ENCODE measurements around the gene GAB2.

The GAB2 gene

GRCh38 chr11:78390809-78391208 lies 26.8 kb downstream of the GAB2 start:
- DNase-seq (ENCODE audit: low spot score) = no peak
- no CpG with 5 or more reads among the region's 5 CpGs for WGBS, 2 donors (ENCODE audit: extremely low coverage in 2 of 2, insufficient read length in 2 of 2, insufficient replicate concordance in 1 of 2)
- no peak overlapping the region for H3K14ac ChIP-seq (ENCODE audit: low read length)
- peaks cover 0 to 8% of the 10 kb centered on the region in 2 donors for H3K36me3 ChIP-seq (replicated peaks in 1 of 2; ENCODE audit: control insufficient read depth in 2 of 2, insufficient read depth in 2 of 2, low read length in 2 of 2)
- H2AK5ac ChIP-seq (ENCODE audit: low read depth, low read length) = no peak overlapping the region
- no peaks in the 10 kb centered on the region for H3K79me1 ChIP-seq (ENCODE audit: low read depth, low read length)
- H2BK15ac ChIP-seq (ENCODE audit: low read length) = no peak overlapping the region
- no peak overlapping the region for H4K8ac ChIP-seq (ENCODE audit: low read depth, low read length)
- H3K4ac ChIP-seq (ENCODE audit: low read length) = no peak overlapping the region
- H2AFZ ChIP-seq (ENCODE audit: low read length) = no peak overlapping the region
- H3K23ac ChIP-seq (ENCODE audit: low read depth, low read length, poor library complexity) = no peak overlapping the region
- H3K27ac ChIP-seq (replicated peaks; ENCODE audit: low read length) = no peak overlapping the region
- H4K91ac ChIP-seq (ENCODE audit: low read depth, low read length, poor library complexity) = no peak overlapping the region
- H2BK12ac ChIP-seq (ENCODE audit: low read length) = no peak overlapping the region
- no peaks in the 10 kb centered on the region for H3K4me1 ChIP-seq (ENCODE audit: control insufficient read depth in 2 of 2, insufficient read depth in 1 of 2, low read depth in 1 of 2, low read length in 2 of 2)
- no peaks in the 10 kb centered on the region for H3K27me3 ChIP-seq (ENCODE audit: control insufficient read depth in 3 of 3, insufficient read depth in 3 of 3, low read depth in 1 of 3, low read length in 3 of 3)
- no peak overlapping the region for H2BK120ac ChIP-seq (ENCODE audit: low read depth, low read length)
- no peak overlapping the region for H3K18ac ChIP-seq (ENCODE audit: low read length)
- H3K4me2 ChIP-seq (ENCODE audit: insufficient read depth, low read length, poor library complexity, severe bottlenecking) = no peak overlapping the region
- no peak overlapping the region for H3K4me3 ChIP-seq (ENCODE audit: low read length in 2 of 2)
- peaks cover 0 to 19% of the 10 kb centered on the region in 2 donors for H3K9me3 ChIP-seq (replicated peaks in 1 of 2; ENCODE audit: control insufficient read depth in 2 of 2, insufficient read depth in 1 of 2, low read depth in 1 of 2, low read length in 2 of 2)
- H2BK5ac ChIP-seq (ENCODE audit: low read length) = no peak overlapping the region
- H3K9ac ChIP-seq (ENCODE audit: low read depth, low read length, poor library complexity) = no peak overlapping the region

DNA sequence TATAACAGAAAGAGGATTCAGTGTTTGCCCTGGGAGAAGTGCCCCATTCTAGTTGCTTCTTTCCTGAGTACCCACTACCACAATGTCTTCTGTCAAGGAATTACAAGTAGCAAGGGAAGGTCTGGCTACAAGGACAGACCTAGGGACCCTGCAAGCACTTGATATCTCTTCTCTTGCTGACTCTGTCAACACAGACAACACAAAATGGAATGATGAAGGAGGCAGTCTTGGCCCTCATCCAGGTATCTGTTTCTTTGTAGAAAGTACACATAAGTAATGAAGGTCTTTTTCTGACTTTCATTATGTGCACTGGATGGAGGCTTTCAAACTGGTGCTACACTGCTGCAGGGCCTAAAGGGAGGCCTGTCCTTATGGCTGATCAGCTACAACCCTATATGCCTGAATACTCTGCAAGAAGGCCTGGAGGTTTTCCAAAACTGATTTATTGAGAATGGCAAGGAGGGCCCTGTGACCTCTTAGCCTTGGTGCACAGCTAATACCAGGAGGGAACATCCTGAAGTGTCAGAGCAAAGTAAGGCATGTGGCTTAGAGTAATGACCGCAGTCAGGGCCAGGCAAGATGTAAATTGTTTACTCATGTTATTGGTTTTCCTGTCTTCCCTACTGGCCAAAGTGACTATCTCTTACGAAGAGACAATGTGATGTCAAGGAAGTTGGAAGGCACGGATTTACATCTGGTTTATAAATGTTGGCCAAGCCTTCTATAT lies 31.2 kb downstream of the GAB2 start:
- no CpG with 5 or more reads among the region's 3 CpGs for whole genome bisulfite sequencing, 2 donors (ENCODE audit: extremely low coverage in 2 of 2, insufficient read length in 2 of 2, insufficient replicate concordance in 1 of 2)

GRCh38 chr11:78385205-78385604 lies 32.4 kb downstream of the GAB2 start:
- no peak overlapping the region for H4K91ac ChIP-seq (ENCODE audit: low read depth, low read length, poor library complexity)
- H2AK5ac ChIP-seq (ENCODE audit: low read depth, low read length) = no peak overlapping the region
- no peak for DNase-seq (ENCODE audit: low spot score)
- H3K4me2 ChIP-seq (ENCODE audit: insufficient read depth, low read length, poor library complexity, severe bottlenecking) = no peak overlapping the region
- H3K36me3 ChIP-seq (replicated peaks in 1 of 2; ENCODE audit: control insufficient read depth in 2 of 2, insufficient read depth in 2 of 2, low read length in 2 of 2) = peaks cover 0 to 10% of the 10 kb centered on the region in 2 donors
- H3K23ac ChIP-seq (ENCODE audit: low read depth, low read length, poor library complexity) = no peak overlapping the region
- no peak overlapping the region for H2BK12ac ChIP-seq (ENCODE audit: low read length)
- H3K9ac ChIP-seq (ENCODE audit: low read depth, low read length, poor library complexity) = no peak overlapping the region
- no peak overlapping the region for H2BK120ac ChIP-seq (ENCODE audit: low read depth, low read length)
- H2AFZ ChIP-seq (ENCODE audit: low read length) = no peak overlapping the region
- H3K79me1 ChIP-seq (ENCODE audit: low read depth, low read length) = no peaks in the 10 kb centered on the region
- no peak overlapping the region for H3K27ac ChIP-seq (replicated peaks; ENCODE audit: low read length)
- H3K4me3 ChIP-seq (ENCODE audit: low read length in 2 of 2) = no peak overlapping the region
- no peak overlapping the region for H3K4ac ChIP-seq (ENCODE audit: low read length)
- no peak overlapping the region for H3K14ac ChIP-seq (ENCODE audit: low read length)
- H3K27me3 ChIP-seq (ENCODE audit: control insufficient read depth in 3 of 3, insufficient read depth in 3 of 3, low read depth in 1 of 3, low read length in 3 of 3) = no peaks in the 10 kb centered on the region
- H2BK15ac ChIP-seq (ENCODE audit: low read length) = no peak overlapping the region
- H3K9me3 ChIP-seq (replicated peaks in 1 of 2; ENCODE audit: control insufficient read depth in 2 of 2, insufficient read depth in 1 of 2, low read depth in 1 of 2, low read length in 2 of 2) = peaks cover 5 to 39% of the 10 kb centered on the region in 2 donors
- H3K4me1 ChIP-seq (ENCODE audit: control insufficient read depth in 2 of 2, insufficient read depth in 1 of 2, low read depth in 1 of 2, low read length in 2 of 2) = peaks cover 0 to 2% of the 10 kb centered on the region in 2 donors
- H4K8ac ChIP-seq (ENCODE audit: low read depth, low read length) = no peak overlapping the region
- H2BK5ac ChIP-seq (ENCODE audit: low read length) = no peak overlapping the region
- H3K18ac ChIP-seq (ENCODE audit: low read length) = no peak overlapping the region
- WGBS, 2 donors (ENCODE audit: extremely low coverage in 2 of 2, insufficient read length in 2 of 2, insufficient replicate concordance in 1 of 2) = no CpG with 5 or more reads among the region's 1 CpG

More for the DNA sequence above, 31.2 kb downstream of the GAB2 start:
- Histone ChIP-seq H3K4me2 (ENCODE audit: insufficient read depth, low read length, poor library complexity, severe bottlenecking) (no peak overlapping the region), H2BK15ac (ENCODE audit: low read length) (no peak overlapping the region), H2BK5ac (ENCODE audit: low read length) (no peak overlapping the region), H2AFZ (ENCODE audit: low read length) (no peak overlapping the region), H3K4me1 (ENCODE audit: control insufficient read depth in 2 of 2, insufficient read depth in 1 of 2, low read depth in 1 of 2, low read length in 2 of 2) (peaks cover 0 to 2% of the 10 kb centered on the region in 2 donors), H4K8ac (ENCODE audit: low read depth, low read length) (no peak overlapping the region), H3K36me3 (replicated peaks in 1 of 2; ENCODE audit: control insufficient read depth in 2 of 2, insufficient read depth in 2 of 2, low read length in 2 of 2) (peaks cover 0 to 10% of the 10 kb centered on the region in 2 donors), H3K4me3 (ENCODE audit: low read length in 2 of 2) (peak overlapping the region in 1 of 2 donors; percentile 23), H3K79me1 (ENCODE audit: low read depth, low read length) (no peaks in the 10 kb centered on the region), H2BK12ac (ENCODE audit: low read length) (no peak overlapping the region), H2AK5ac (ENCODE audit: low read depth, low read length) (no peak overlapping the region), H3K18ac (ENCODE audit: low read length) (no peak overlapping the region), H3K9ac (ENCODE audit: low read depth, low read length, poor library complexity) (no peak overlapping the region), H4K91ac (ENCODE audit: low read depth, low read length, poor library complexity) (no peak overlapping the region), H2BK120ac (ENCODE audit: low read depth, low read length) (no peak overlapping the region), H3K4ac (ENCODE audit: low read length) (no peak overlapping the region), H3K14ac (ENCODE audit: low read length) (no peak overlapping the region), H3K27me3 (ENCODE audit: control insufficient read depth in 3 of 3, insufficient read depth in 3 of 3, low read depth in 1 of 3, low read length in 3 of 3) (no peaks in the 10 kb centered on the region), H3K23ac (ENCODE audit: low read depth, low read length, poor library complexity) (no peak overlapping the region), H3K27ac (replicated peaks; ENCODE audit: low read length) (no peak overlapping the region), H3K9me3 (replicated peaks in 1 of 2; ENCODE audit: control insufficient read depth in 2 of 2, insufficient read depth in 1 of 2, low read depth in 1 of 2, low read length in 2 of 2) (peaks cover 5 to 43% of the 10 kb centered on the region in 2 donors)
- no peak for DNase-seq (ENCODE audit: low spot score)

GRCh38 chr11:78384231-78384630 lies 33.4 kb downstream of the GAB2 start:
- Histone ChIP-seq H2BK12ac (ENCODE audit: low read length) (no peak overlapping the region), H3K4ac (ENCODE audit: low read length) (no peak overlapping the region), H3K4me2 (ENCODE audit: insufficient read depth, low read length, poor library complexity, severe bottlenecking) (no peak overlapping the region), H2BK5ac (ENCODE audit: low read length) (no peak overlapping the region), H3K14ac (ENCODE audit: low read length) (no peak overlapping the region), H3K9me3 (replicated peaks in 1 of 2; ENCODE audit: control insufficient read depth in 2 of 2, insufficient read depth in 1 of 2, low read depth in 1 of 2, low read length in 2 of 2) (peaks cover 5 to 33% of the 10 kb centered on the region in 2 donors), H3K18ac (ENCODE audit: low read length) (no peak overlapping the region), H4K91ac (ENCODE audit: low read depth, low read length, poor library complexity) (no peak overlapping the region), H3K23ac (ENCODE audit: low read depth, low read length, poor library complexity) (no peak overlapping the region), H4K8ac (ENCODE audit: low read depth, low read length) (no peak overlapping the region), H3K27me3 (ENCODE audit: control insufficient read depth in 3 of 3, insufficient read depth in 3 of 3, low read depth in 1 of 3, low read length in 3 of 3) (no peaks in the 10 kb centered on the region), H3K4me1 (ENCODE audit: control insufficient read depth in 2 of 2, insufficient read depth in 1 of 2, low read depth in 1 of 2, low read length in 2 of 2) (peaks cover 0 to 2% of the 10 kb centered on the region in 2 donors), H2BK15ac (ENCODE audit: low read length) (no peak overlapping the region), H3K27ac (replicated peaks; ENCODE audit: low read length) (no peak overlapping the region), H3K79me1 (ENCODE audit: low read depth, low read length) (no peaks in the 10 kb centered on the region), H3K4me3 (ENCODE audit: low read length in 2 of 2) (no peak overlapping the region), H2AK5ac (ENCODE audit: low read depth, low read length) (no peak overlapping the region), H3K36me3 (replicated peaks in 1 of 2; ENCODE audit: control insufficient read depth in 2 of 2, insufficient read depth in 2 of 2, low read length in 2 of 2) (peaks cover 0 to 5% of the 10 kb centered on the region in 2 donors), H2AFZ (ENCODE audit: low read length) (no peak overlapping the region), H2BK120ac (ENCODE audit: low read depth, low read length) (no peak overlapping the region), H3K9ac (ENCODE audit: low read depth, low read length, poor library complexity) (no peak overlapping the region)
- no peak for DNase-seq (ENCODE audit: low spot score)
- WGBS, 2 donors (ENCODE audit: extremely low coverage in 2 of 2, insufficient read length in 2 of 2, insufficient replicate concordance in 1 of 2) = no CpG with 5 or more reads among the region's 4 CpGs

Measured in neuronal stem cell (in vitro differentiated cells).